GM23248 (cell line): ENCODE data around the gene ONECUT3. TPM values are rescaled to one million over a fixed set of nuclear protein-coding genes. Genes with fewer than 3 reads are reported as not detected.

ENCODE experiments used
- DNase-seq: peaks from one replicate; pipeline ENCODE4 v3.0.0-alpha.2; 2015
- H2AFZ ChIP-seq: fragments of 200-600 bp; sonication (generic); 2 replicates; pipeline ENCODE4 v1.6.1; 2016; ENCODE audit warnings: antibody characterized with exemption
- H3F3A ChIP-seq: fragments of 200-600 bp; sonication (generic); 2 replicates; pipeline ENCODE4 v1.6.1; 2016; ENCODE audit warnings: mild to moderate bottlenecking, antibody characterized with exemption, mixed run types; ENCODE audit not compliant: insufficient read depth
- H3K27ac ChIP-seq: fragments of 200-600 bp; sonication (generic); 2 replicates; pipeline ENCODE4 v1.5.1; 2016; ENCODE audit warnings: mild to moderate bottlenecking
- H3K27me3 ChIP-seq: fragments of 200-600 bp; sonication (generic); replicated peaks from 2 replicates; pipeline ENCODE4 v1.6.1; 2016; ENCODE audit warnings: mild to moderate bottlenecking; ENCODE audit not compliant: insufficient read depth
- H3K36me3 ChIP-seq: fragments of 200-600 bp; sonication (generic); 2 replicates; pipeline ENCODE4 v1.6.1; 2016; ENCODE audit warnings: low read depth, mild to moderate bottlenecking
- H3K4me1 ChIP-seq: fragments of 200-600 bp; sonication (generic); 2 replicates; pipeline ENCODE4 v1.6.1; 2016; ENCODE audit warnings: mild to moderate bottlenecking; ENCODE audit not compliant: insufficient read depth
- H3K4me2 ChIP-seq: fragments of 200-600 bp; sonication (generic); one replicate; pipeline ENCODE4 v1.6.1; 2016; ENCODE audit warnings: mild to moderate bottlenecking; ENCODE audit not compliant: unreplicated experiment
- H3K4me3 ChIP-seq: fragments of 200-600 bp; sonication (generic); 2 replicates; pipeline ENCODE4 v1.5.1; 2016; ENCODE audit warnings: mild to moderate bottlenecking
- H3K79me2 ChIP-seq: fragments of 200-600 bp; sonication (generic); 2 replicates; pipeline ENCODE4 v1.6.1; 2016; ENCODE audit warnings: mild to moderate bottlenecking; ENCODE audit not compliant: insufficient read depth
- H3K9ac ChIP-seq: fragments of 200-600 bp; sonication (generic); 2 replicates; pipeline ENCODE4 v1.6.1; 2016; ENCODE audit warnings: mild to moderate bottlenecking
- H3K9me2 ChIP-seq: fragments of 200-600 bp; sonication (generic); 2 replicates; pipeline ENCODE4 v1.6.1; 2016; ENCODE audit warnings: mixed run types, mild to moderate bottlenecking, moderate library complexity; ENCODE audit not compliant: insufficient read depth
- H3K9me3 ChIP-seq: fragments of 200-600 bp; sonication (generic); one replicate; pipeline ENCODE4 v1.6.1; 2017; ENCODE audit warnings: low read depth
- H4K20me1 ChIP-seq: fragments of 200-600 bp; sonication (generic); 2 replicates; pipeline ENCODE4 v1.6.0; 2016; ENCODE audit not compliant: insufficient read depth
- EZH2 ChIP-seq: fragments of 200-600 bp; sonication (generic); IDR thresholded peaks from 2 replicates; pipeline ENCODE4 v1.6.1; 2018; ENCODE audit warnings: antibody characterized with exemption, mild to moderate bottlenecking; ENCODE audit not compliant: insufficient read depth, poor library complexity, severe bottlenecking
- EZH2phosphoT487 ChIP-seq: fragments of 200-600 bp; sonication (generic); IDR thresholded peaks from 2 replicates; pipeline ENCODE4 v1.6.1; 2018; ENCODE audit warnings: antibody characterized with exemption, moderate library complexity, mild to moderate bottlenecking, low read depth; ENCODE audit not compliant: insufficient read depth
- WGBS, 2 experiments: methylation state at CpG; one replicate each; pipeline ENCODE4 v1.1.6; 2015 to 2017; ENCODE audit warnings: low lambda C conversion rate in 2 of 2, low coverage in 1 of 2; ENCODE audit errors: missing lambda C conversion rate in 2 of 2; 5-methylcytosine and 5-hydroxymethylcytosine counted together
- in situ Hi-C: fragments of 300-500 bp; cut with MboI; formaldehyde crosslinking; loops from 2 replicates; pipeline ENCODE4 v1.15.0; 2020
- microRNA counts: library from miRNA; unstranded; fragments of <30 nt; microRNA quantifications from one replicate; lab custom pipeline; 2016
- microRNA-seq: library from miRNA; unstranded; fragments of <30 nt; microRNA quantifications from one replicate; pipeline ENCODE4, GENCODE V29; 2016; ENCODE audit warnings: borderline number of aligned reads
- polyA plus RNA-seq: library from polyadenylated mRNA; unstranded; fragments of >200 nt; fragmentation: Nextera tagmentation; extraction: Ambion mirVana; gene quantifications from 2 replicates; pipeline ENCODE4 v1.2.1, GENCODE V29; 2016
- small RNA-seq: library from RNA; depleted of rRNA; stranded (forward); fragments of <200 nt; gene quantifications from one replicate; pipeline ENCODE3, GENCODE V24; 2014; ENCODE audit warnings: low read depth, low replicate concordance
- total RNA-seq: library from RNA; depleted of rRNA; stranded (reverse); fragments of >200 nt; shearing (Covaris generic); gene quantifications from 2 replicates; pipeline ENCODE4 v1.2.3, GENCODE V29; 2014; rRNA removed

Gene ONECUT3
- total and polyA plus RNA-seq, 2 experiments from 2014 or later: not detected

- H3K79me2 ChIP-seq: peaks cover 49% of the 10 kb centered on the region
- no peaks in the 10 kb centered on the region for H3K27me3 ChIP-seq
- H3K9ac ChIP-seq: no peak overlapping the region
- H3F3A ChIP-seq: no peaks in the 10 kb centered on the region
- no peak for DNase-seq
- 96 to 97% methylated on average over 32 to 56 of the region's 57 CpGs for WGBS, 2 experiments
- no peaks in the 10 kb centered on the region for H4K20me1 ChIP-seq
- no peak overlapping the region for H3K27ac ChIP-seq
- in situ Hi-C loops: no loop called here
- no peaks in the 10 kb centered on the region for H3K36me3 ChIP-seq
- no peaks in the 10 kb centered on the region for H3K9me3 ChIP-seq
- no peak overlapping the region for H2AFZ ChIP-seq
- no peak overlapping the region for H3K4me2 ChIP-seq
- no peak overlapping the region for H3K4me3 ChIP-seq
- no peaks in the 10 kb centered on the region for H3K4me1 ChIP-seq
- H3K9me2 ChIP-seq: no peaks in the 10 kb centered on the region
- no peak for TF ChIP-seq EZH2phosphoT487
- TF ChIP-seq EZH2: no peak
These were observed 75.3 kb downstream of the ONECUT3 start for GRCh38 chr19:1828279-1829238.

GRCh38 chr19:1829958-1830357 is 76.7 kb downstream of the ONECUT3 start:
- no peak overlapping the region for H3K27ac ChIP-seq
- H3K4me1 ChIP-seq: no peaks in the 10 kb centered on the region
- H3K9me2 ChIP-seq: no peaks in the 10 kb centered on the region
- no peak overlapping the region for H3K4me3 ChIP-seq
- H3K4me2 ChIP-seq: no peak overlapping the region
- H2AFZ ChIP-seq: no peak overlapping the region
- H4K20me1 ChIP-seq: no peaks in the 10 kb centered on the region
- in situ Hi-C loops: no loop called here
- H3K36me3 ChIP-seq: no peaks in the 10 kb centered on the region
- TF ChIP-seq EZH2phosphoT487: no peak
- no peak for TF ChIP-seq EZH2
- DNase-seq: no peak
- no peaks in the 10 kb centered on the region for H3F3A ChIP-seq
- no peaks in the 10 kb centered on the region for H3K27me3 ChIP-seq
- WGBS, 2 experiments: 93 to 95% methylated on average over 11 of the region's 11 CpGs
- H3K9ac ChIP-seq: no peak overlapping the region
- peaks cover 63% of the 10 kb centered on the region for H3K79me2 ChIP-seq
- H3K9me3 ChIP-seq: no peaks in the 10 kb centered on the region

- TF ChIP-seq EZH2phosphoT487 (no peak), EZH2 (no peak)
- Histone ChIP-seq H3K9me3 (no peaks in the 10 kb centered on the region), H4K20me1 (no peaks in the 10 kb centered on the region), H3K4me3 (no peak overlapping the region), H3K27ac (no peak overlapping the region), H3K4me2 (no peak overlapping the region), H3K79me2 (peaks cover 68% of the 10 kb centered on the region), H3K27me3 (no peaks in the 10 kb centered on the region), H3F3A (no peaks in the 10 kb centered on the region), H3K36me3 (no peaks in the 10 kb centered on the region), H3K9ac (no peak overlapping the region), H3K4me1 (no peaks in the 10 kb centered on the region), H2AFZ (no peak overlapping the region), H3K9me2 (no peaks in the 10 kb centered on the region)
- WGBS, 2 experiments: 90 to 92% methylated on average over 15 of the region's 15 CpGs
- in situ Hi-C loops: no loop called here
- DNase-seq: no peak
These were observed 77.3 kb downstream of the ONECUT3 start for GRCh38 chr19:1830568-1830967.

MicroRNA genes within 50 kb of the gene (microRNA counts, 767-probe panel; counts per million panel counts)
- 447 counts per million, percentile 86 among the panel's probes with 10 or more counts for microRNA hsa-miR-1909-3p (lab: Ali Mortazavi, UCI)

Small RNA genes within 50 kb of the gene (microRNA-seq; reads per million reads assigned to microRNA genes)
- 7.7 reads per million, percentile 12 among the genes with 10 or more reads in this experiment for gene MIR1909

Small RNA genes within 50 kb of the gene (small RNA-seq; reads per million reads assigned to genes)
- not detected for gene RF00017

Other genes with a start within 250 kb of the ONECUT3 start
- 21.1 and 31.7 TPM in 2 replicates for gene ADAMTSL5, start 240.5 kb upstream of the ONECUT3 start, total RNA-seq
- gene ADAMTSL5, start 240.5 kb upstream of the ONECUT3 start, polyA plus RNA-seq: 19.3 and 23.3 TPM in 2 replicates
- not detected in 2 replicates for gene PLK5, start 229.4 kb upstream of the ONECUT3 start, total RNA-seq
- gene PLK5, start 229.4 kb upstream of the ONECUT3 start, polyA plus RNA-seq: not detected in 2 replicates
- 50.3 and 50.6 TPM in 2 replicates for gene MEX3D, start 185.2 kb upstream of the ONECUT3 start, total RNA-seq
- 2.6 and 3.0 TPM in 2 replicates for gene MEX3D, start 185.2 kb upstream of the ONECUT3 start, polyA plus RNA-seq
- gene MBD3, start 160.6 kb upstream of the ONECUT3 start, total RNA-seq: 134 and 153 TPM in 2 replicates
- 24.5 and 26.4 TPM in 2 replicates for gene MBD3, start 160.6 kb upstream of the ONECUT3 start, polyA plus RNA-seq
- 49.3 and 53.0 TPM in 2 replicates for gene UQCR11, start 148.0 kb upstream of the ONECUT3 start, total RNA-seq
- 669 and 684 TPM in 2 replicates for gene UQCR11, start 148.0 kb upstream of the ONECUT3 start, polyA plus RNA-seq
- 58.9 and 60.6 TPM in 2 replicates for gene TCF3, start 100.9 kb upstream of the ONECUT3 start, total RNA-seq
- 16.2 and 18.3 TPM in 2 replicates for gene TCF3, start 100.9 kb upstream of the ONECUT3 start, polyA plus RNA-seq
- 0.32 and 2.5 TPM in 2 replicates for gene ATP8B3, start 58.8 kb downstream of the ONECUT3 start, total RNA-seq
- 1.8 and 1.9 TPM in 2 replicates for gene ATP8B3, start 58.8 kb downstream of the ONECUT3 start, polyA plus RNA-seq
- 4.2 and 5.2 TPM in 2 replicates for gene REXO1, start 95.0 kb downstream of the ONECUT3 start, total RNA-seq
- gene REXO1, start 95.0 kb downstream of the ONECUT3 start, polyA plus RNA-seq: 4.2 and 4.9 TPM in 2 replicates
- 8.9 and 11.0 TPM in 2 replicates for gene KLF16, start 110.1 kb downstream of the ONECUT3 start, total RNA-seq
- gene KLF16, start 110.1 kb downstream of the ONECUT3 start, polyA plus RNA-seq: 4.2 and 4.6 TPM in 2 replicates
- 147 and 157 TPM in 2 replicates for gene ABHD17A, start 132.0 kb downstream of the ONECUT3 start, total RNA-seq
- 37.6 and 39.4 TPM in 2 replicates for gene ABHD17A, start 132.0 kb downstream of the ONECUT3 start, polyA plus RNA-seq
- gene ADAT3, start 151.9 kb downstream of the ONECUT3 start, total RNA-seq: 0.22 and 3.2 TPM in 2 replicates
- gene ADAT3, start 151.9 kb downstream of the ONECUT3 start, polyA plus RNA-seq: 2.4 and 3.2 TPM in 2 replicates
- gene SCAMP4, start 151.9 kb downstream of the ONECUT3 start, total RNA-seq: 110 and 185 TPM in 2 replicates
- gene SCAMP4, start 151.9 kb downstream of the ONECUT3 start, polyA plus RNA-seq: 73.9 and 81.9 TPM in 2 replicates
- 76.6 and 81.4 TPM in 2 replicates for gene CSNK1G2, start 187.7 kb downstream of the ONECUT3 start, total RNA-seq
- gene CSNK1G2, start 187.7 kb downstream of the ONECUT3 start, polyA plus RNA-seq: 9.5 and 15.2 TPM in 2 replicates